Cardiac fibroblast (primary cell): ENCODE measurements around the gene LRRC26.

Experiments used
- DNase-seq, 2 donors: peaks; one replicate each; pipeline versions ENCODE4 v3.0.0 to v3.0.0-alpha.2; 2010; ENCODE audit warnings: low read depth in 2 of 2
- H3K4me3 ChIP-seq, 2 donors: replicated peaks in 1 of 2; 1 replicate in 1 of 2; 2 replicates in 1 of 2; pipeline ENCODE4 v1.5.1; 2011; ENCODE audit warnings: low read depth in 2 of 2, low read length in 2 of 2, mild to moderate bottlenecking in 2 of 2, moderate library complexity in 1 of 2
- TF ChIP-seq, protein P1 (sequence below): IDR thresholded peaks from one replicate; pipeline ENCODE4 v1.5.1; 2011; ENCODE audit warnings: low read depth, mild to moderate bottlenecking, low read length, inconsistent platforms

Gene LRRC26

DNA sequence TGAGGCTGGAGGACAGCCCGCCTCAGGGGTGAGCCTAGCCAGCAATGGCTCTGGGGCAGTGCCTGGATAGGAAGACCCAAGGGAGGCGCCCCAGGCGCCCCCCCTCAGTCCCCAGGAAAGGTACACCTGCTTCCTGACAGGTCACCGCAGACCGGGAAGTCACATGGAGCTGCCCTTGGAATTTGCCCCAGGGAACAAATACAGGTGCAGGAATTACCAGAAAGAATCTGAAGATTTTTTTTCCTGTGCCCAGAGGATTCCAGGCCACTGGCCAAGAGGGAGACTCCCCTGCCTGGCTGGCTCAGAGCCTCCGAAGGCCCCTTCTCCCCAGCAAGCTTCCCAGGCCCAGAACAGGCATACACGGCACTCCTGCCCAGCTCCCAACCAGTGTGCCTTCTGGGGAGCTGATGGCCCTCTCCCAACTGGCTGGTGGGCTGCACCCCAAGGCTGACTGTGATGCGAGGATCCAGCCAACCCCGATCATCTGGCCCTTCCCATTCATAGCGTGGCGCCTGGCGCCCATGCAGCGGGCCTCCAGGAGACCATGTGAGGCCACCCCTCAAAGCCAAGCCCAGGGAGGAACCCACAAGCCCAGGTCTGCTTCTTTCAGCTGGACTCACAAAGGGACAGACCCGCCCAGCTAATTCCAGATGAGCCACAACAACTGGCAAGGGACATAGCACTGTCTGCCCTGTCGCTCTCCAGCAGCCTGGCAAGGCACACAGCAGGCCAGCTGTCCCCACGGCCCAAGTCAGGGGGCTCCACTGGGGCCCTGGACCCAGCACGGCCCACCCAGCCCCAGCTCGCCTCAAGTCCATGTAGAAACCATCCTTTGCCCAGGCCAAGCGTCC, 28.4 kb upstream of the LRRC26 start:
- H3K4me3 ChIP-seq, result no peak overlapping the region
- TF ChIP-seq, protein P1, sequence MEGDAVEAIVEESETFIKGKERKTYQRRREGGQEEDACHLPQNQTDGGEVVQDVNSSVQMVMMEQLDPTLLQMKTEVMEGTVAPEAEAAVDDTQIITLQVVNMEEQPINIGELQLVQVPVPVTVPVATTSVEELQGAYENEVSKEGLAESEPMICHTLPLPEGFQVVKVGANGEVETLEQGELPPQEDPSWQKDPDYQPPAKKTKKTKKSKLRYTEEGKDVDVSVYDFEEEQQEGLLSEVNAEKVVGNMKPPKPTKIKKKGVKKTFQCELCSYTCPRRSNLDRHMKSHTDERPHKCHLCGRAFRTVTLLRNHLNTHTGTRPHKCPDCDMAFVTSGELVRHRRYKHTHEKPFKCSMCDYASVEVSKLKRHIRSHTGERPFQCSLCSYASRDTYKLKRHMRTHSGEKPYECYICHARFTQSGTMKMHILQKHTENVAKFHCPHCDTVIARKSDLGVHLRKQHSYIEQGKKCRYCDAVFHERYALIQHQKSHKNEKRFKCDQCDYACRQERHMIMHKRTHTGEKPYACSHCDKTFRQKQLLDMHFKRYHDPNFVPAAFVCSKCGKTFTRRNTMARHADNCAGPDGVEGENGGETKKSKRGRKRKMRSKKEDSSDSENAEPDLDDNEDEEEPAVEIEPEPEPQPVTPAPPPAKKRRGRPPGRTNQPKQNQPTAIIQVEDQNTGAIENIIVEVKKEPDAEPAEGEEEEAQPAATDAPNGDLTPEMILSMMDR, result no peak
- no peak for DNase-seq

DNA sequence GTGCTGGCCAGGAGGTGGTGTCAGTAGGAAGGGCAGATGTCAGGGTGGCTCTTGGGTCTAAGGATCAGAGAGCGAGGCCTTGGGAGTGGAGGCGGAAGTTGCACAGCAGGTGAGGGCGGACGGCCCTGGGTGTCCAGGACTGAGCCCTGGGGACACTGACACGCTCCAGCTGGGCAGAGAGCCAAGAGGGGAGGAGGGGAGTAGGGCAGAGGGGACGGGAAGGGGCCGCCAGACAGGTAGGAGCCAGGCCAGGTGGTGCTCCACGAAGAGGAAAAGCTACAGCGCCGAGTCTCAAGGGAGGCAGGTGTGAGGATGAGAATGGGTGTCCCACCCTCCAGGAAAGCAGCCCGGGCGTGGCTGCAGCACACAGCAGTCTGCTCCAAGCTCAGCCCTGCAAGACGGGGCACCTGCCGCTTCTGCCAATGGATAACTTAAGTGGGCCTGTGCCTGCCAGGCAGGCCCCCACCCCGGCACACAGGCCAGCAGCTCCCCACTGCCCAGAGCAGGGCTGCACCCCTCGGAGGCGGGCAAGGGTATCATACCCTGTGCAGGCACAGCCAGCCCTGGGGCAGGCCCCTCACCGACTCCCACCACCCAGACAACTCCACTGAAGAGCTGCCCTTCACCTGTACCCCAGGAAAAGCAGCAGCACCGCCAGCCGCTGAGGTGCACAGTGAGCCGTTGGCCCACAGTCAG, 25.8 kb upstream of the LRRC26 start:
- DNase-seq, result no peak
- H3K4me3 ChIP-seq, result no peak overlapping the region
- TF ChIP-seq, protein P1, result no peak

DNA sequence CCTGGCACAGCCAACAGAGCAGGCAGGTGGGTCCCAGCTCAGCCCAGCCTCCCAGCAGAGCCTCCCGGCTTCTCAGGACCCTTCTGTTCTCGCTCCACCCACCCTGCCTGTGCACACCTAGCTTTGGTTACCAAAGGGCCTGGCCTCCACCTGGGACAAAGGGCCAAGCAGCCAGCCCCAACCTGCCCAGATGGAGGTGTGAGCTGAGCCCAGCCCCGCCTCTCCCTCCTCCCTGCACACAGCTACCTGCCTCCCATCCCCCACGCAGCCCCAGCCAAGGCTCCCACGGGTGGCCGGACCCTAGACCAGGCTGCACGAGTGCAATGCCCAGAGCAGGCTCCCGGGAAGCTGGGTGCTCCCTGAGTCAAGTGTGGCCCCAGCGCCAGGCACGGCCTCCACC, 25.1 kb upstream of the LRRC26 start:
- TF ChIP-seq, protein P1, result no peak
- H3K4me3 ChIP-seq, result no peak overlapping the region
- DNase-seq, result no peak

DNA sequence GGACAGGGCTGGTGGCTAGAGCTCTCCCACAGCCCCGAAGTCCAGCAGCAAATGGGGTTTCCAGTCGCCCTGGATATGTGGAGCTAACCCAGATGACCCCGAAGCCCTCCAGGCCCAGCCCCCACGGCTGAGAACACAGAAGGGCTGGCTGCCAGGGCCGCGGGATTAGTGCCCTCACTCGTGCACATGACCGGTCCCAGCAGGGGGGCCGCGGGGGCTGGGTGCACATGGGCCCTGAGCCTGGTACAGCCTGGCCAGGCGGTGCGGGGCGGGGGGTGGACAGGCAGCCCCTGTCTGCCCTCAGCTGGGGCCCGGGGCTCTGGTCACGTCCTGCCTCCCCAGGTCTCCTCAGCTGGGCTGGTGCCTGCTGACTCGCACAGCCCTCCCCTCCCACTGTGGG, 24.5 kb upstream of the LRRC26 start:
- TF ChIP-seq, protein P1, result no peak
- no peak overlapping the region for H3K4me3 ChIP-seq
- DNase-seq, result no peak

DNA sequence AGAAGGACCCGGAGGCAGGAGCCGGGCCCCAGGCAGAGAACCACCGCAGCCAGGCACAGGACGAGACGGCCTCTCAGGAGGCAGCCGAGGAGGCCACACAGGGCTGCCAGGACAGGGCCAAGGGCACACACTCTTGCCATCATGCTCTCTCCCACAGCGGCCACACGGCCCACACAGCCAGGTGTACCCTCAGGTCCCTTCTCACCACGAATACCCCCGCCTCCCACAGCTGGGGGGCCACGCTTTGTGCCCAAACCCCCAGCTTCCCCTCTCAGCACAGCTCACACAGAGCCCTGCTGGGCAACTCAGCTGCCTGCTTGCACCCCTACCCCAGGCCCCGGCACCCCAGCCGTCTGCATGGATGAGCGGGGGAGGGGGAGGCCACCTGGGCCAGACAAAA, 23.9 kb upstream of the LRRC26 start:
- TF ChIP-seq, protein P1, result no peak
- H3K4me3 ChIP-seq, result no peak overlapping the region
- DNase-seq, result no peak

DNA sequence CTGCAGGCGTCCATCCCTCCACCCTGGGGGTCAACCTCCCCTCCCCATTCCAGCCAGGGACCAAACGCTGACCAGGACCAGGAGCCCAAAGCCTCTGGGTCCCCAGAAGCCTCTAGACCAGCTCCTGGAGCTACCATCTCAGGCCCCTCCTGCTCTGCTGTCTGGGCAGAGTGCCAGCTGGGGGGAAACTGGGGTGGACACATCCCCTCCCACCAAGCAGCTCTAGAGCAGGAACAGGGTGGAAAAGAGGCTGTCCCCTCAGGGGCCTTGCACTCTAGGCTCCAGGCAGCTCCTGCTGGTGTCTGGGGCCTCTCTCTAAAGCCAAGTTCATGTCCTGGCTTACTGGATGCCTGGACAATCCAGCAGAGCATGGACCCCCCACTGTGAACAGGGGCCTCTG, 23.0 kb upstream of the LRRC26 start:
- DNase-seq, result no peak
- TF ChIP-seq, protein P1, result no peak
- no peak overlapping the region for H3K4me3 ChIP-seq

DNA sequence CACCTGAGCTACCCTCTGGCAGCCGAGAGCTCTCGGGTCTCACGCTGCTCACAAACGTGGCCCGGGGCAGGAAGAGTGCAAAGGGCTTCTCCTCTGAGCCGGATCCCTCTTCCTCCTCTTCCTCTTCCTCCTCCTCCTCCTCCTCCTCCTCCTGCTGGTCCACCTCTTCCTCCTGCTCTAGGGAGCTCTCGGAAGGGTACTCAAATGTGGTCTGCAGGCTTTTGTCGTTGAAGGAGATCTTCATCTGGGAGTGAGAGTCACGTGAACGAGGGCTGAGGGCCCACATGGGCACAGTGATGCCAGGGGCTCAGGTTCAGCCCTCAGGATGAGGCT, 22.6 kb upstream of the LRRC26 start:
- DNase-seq, result no peak
- TF ChIP-seq, protein P1, result no peak
- H3K4me3 ChIP-seq, result no peak overlapping the region
